GM12878 (cell line): ENCODE measurements around the gene CLK1. TPM values are rescaled to one million over a fixed set of nuclear protein-coding genes. Genes with fewer than 3 reads are reported as not detected.

Experiments
- ATAC-seq: fragments of 200-7000 bp; cut with Tn5 transposase; 3 replicates; pipeline ENCODE4 v1.9.1; 2020; ENCODE audit warnings: mild to moderate bottlenecking, moderate library complexity
- BruUV-seq: library from RNA; stranded (reverse); fragments of 400-500 nt; replicated peaks from 2 replicates; lab custom pipeline; 2021; lab: Mats Ljungman, UMichigan
- CTCF ChIA-PET: fragments of 300-600 bp; sonication (Branson Sonifier 250); formaldehyde crosslinking; extraction: SDS; loops from one replicate; lab custom pipeline; 2021; ENCODE audit warnings: inconsistent platforms; lab: Yijun Ruan, JAX
- POLR2A ChIA-PET: fragments of 350-600 bp; formaldehyde crosslinking; extraction: SDS; loops from one replicate; lab custom pipeline; 2021; ENCODE audit warnings: inconsistent platforms; lab: Charles Lee
- RAD21 ChIA-PET: fragments of 300-600 bp; sonication (Branson Sonifier 250); formaldehyde crosslinking; loops from one replicate; lab custom pipeline; 2023; ENCODE audit warnings: antibody characterized with exemption; ENCODE audit not compliant: unreplicated experiment; lab: Charles Lee
- SMC1A ChIA-PET: fragments of 300-600 bp; sonication (Branson Sonifier 250); formaldehyde crosslinking; loops from one replicate; lab custom pipeline; 2023; ENCODE audit not compliant: unreplicated experiment, uncharacterized antibody; lab: Charles Lee
- DNase-seq: peaks from one replicate; pipeline ENCODE4 v3.0.0-alpha.2; 2011; ENCODE audit warnings: low read depth, low spot score
- FAIRE-seq: peaks from 3 replicates; lab custom pipeline; 2011; peaks lifted over from hg19 to GRCh38; lab: Jason Lieb, UNC
- H2AFZ ChIP-seq: 2 replicates; pipeline ENCODE4 v1.6.0; 2011; ENCODE audit warnings: low read depth, low read length, control low read depth; ENCODE audit not compliant: control insufficient read depth
- H3K27ac ChIP-seq: 2 replicates; pipeline ENCODE4 v1.5.1; 2011; ENCODE audit warnings: control low read depth; ENCODE audit not compliant: control insufficient read depth, insufficient read depth
- H3K27me3 ChIP-seq, 2 experiments: replicated peaks in 1 of 2; 2 replicates each; pipeline versions ENCODE4 v1.6.0 to v1.6.1; 2011; ENCODE audit warnings: low read length in 1 of 2; ENCODE audit not compliant: control insufficient read depth in 2 of 2, insufficient read depth in 2 of 2
- H3K36me3 ChIP-seq, 2 experiments: 2 replicates each; pipeline ENCODE4 v1.5.1; 2011; ENCODE audit warnings: low read length in 1 of 2; ENCODE audit not compliant: control insufficient read depth in 2 of 2, insufficient read depth in 2 of 2
- H3K4me1 ChIP-seq: 2 replicates; pipeline ENCODE4 v1.6.1; 2011; ENCODE audit warnings: mild to moderate bottlenecking, low read length, moderate library complexity, mixed read lengths; ENCODE audit not compliant: control insufficient read depth, insufficient read depth
- H3K4me2 ChIP-seq: 2 replicates; pipeline ENCODE4 v1.6.0; 2011; ENCODE audit warnings: control low read depth; ENCODE audit not compliant: control insufficient read depth, insufficient read depth
- H3K4me3 ChIP-seq: fragments of 200-600 bp; sonication (generic); 2 replicates; pipeline ENCODE4 v1.5.1; 2016
- H3K79me2 ChIP-seq: 2 replicates; pipeline ENCODE4 v1.6.0; 2011; ENCODE audit warnings: low read length; ENCODE audit not compliant: control insufficient read depth, insufficient read depth
- H3K9ac ChIP-seq: 2 replicates; pipeline ENCODE4 v1.8.0; 2011; ENCODE audit warnings: low read length, control low read depth, mixed read lengths; ENCODE audit not compliant: control insufficient read depth, insufficient read depth
- H3K9me3 ChIP-seq: replicated peaks from 3 replicates; pipeline ENCODE4 v1.5.1; 2011; ENCODE audit warnings: mild to moderate bottlenecking, low read length; ENCODE audit not compliant: control insufficient read depth, insufficient read depth
- H4K20me1 ChIP-seq: 2 replicates; pipeline ENCODE4 v1.6.0; 2011; ENCODE audit not compliant: control insufficient read depth, insufficient read depth
- BMI1 ChIP-seq: fragments of 450-650 bp; IDR thresholded peaks from 2 replicates; pipeline ENCODE4 v1.6.1; 2016; ENCODE audit warnings: mild to moderate bottlenecking, moderate library complexity, borderline replicate concordance
- CEBPZ ChIP-seq: fragments of 150-350 bp; IDR thresholded peaks from 2 replicates; pipeline ENCODE4 v1.6.1; 2016; ENCODE audit warnings: low read depth, low read length
- EED ChIP-seq: sonication (generic); IDR thresholded peaks from 2 replicates; pipeline ENCODE4 v1.6.1; 2016; ENCODE audit warnings: antibody characterized with exemption, low read depth
- IRF3 ChIP-seq: fragments of 450-650 bp; IDR thresholded peaks from 2 replicates; pipeline ENCODE4 v1.6.1; 2014; ENCODE audit warnings: mild to moderate bottlenecking
- KLF5 ChIP-seq: fragments of 450-650 bp; IDR thresholded peaks from 2 replicates; pipeline ENCODE4 v1.6.1; 2014; ENCODE audit warnings: mild to moderate bottlenecking; ENCODE audit not compliant: partially characterized antibody
- MEF2A ChIP-seq: IDR thresholded peaks from 2 replicates; pipeline ENCODE4 v1.6.1; 2011; ENCODE audit warnings: low read depth, mild to moderate bottlenecking, low read length, moderate library complexity; ENCODE audit not compliant: insufficient read depth
- NFIC ChIP-seq: IDR thresholded peaks from 2 replicates; pipeline ENCODE4 v1.6.1; 2012; ENCODE audit warnings: low read depth, mild to moderate bottlenecking, inconsistent platforms, low read length, moderate library complexity
- NR2C1 ChIP-seq: fragments of 450-650 bp; IDR thresholded peaks from 2 replicates; pipeline ENCODE4 v1.6.1; 2017; ENCODE audit warnings: antibody characterized with exemption, mild to moderate bottlenecking, moderate library complexity
- POLR2A ChIP-seq: IDR thresholded peaks from 2 replicates; pipeline ENCODE4 v1.6.1; 2011; ENCODE audit warnings: low read depth, mild to moderate bottlenecking, low read length
- SIN3A ChIP-seq: IDR thresholded peaks from 2 replicates; pipeline ENCODE4 v1.6.1; 2012; ENCODE audit warnings: low read depth, low read length, improper control_type of control experiment
- ZBTB33 ChIP-seq: fragments of 450-650 bp; IDR thresholded peaks from 2 replicates; pipeline ENCODE4 v1.6.1; 2017; ENCODE audit warnings: mild to moderate bottlenecking
- ZNF622 ChIP-seq: fragments of 450-650 bp; IDR thresholded peaks from 2 replicates; pipeline ENCODE4 v1.6.1; 2017; ENCODE audit warnings: mild to moderate bottlenecking, inconsistent platforms
- WGBS: methylation state at CpG from one replicate; pipeline ENCODE4 v1.1.6; 2016; ENCODE audit warnings: low lambda C conversion rate; ENCODE audit not compliant: insufficient replicate concordance, insufficient coverage; ENCODE audit errors: missing lambda C conversion rate; 5-methylcytosine and 5-hydroxymethylcytosine counted together
- in situ Hi-C: fragments of 300-500 bp; cut with MboI; formaldehyde crosslinking; loops from 9 replicates; pipeline ENCODE4 v1.14.3; 2018; ENCODE audit warnings: mixed read lengths
- intact Hi-C: fragments of 100-400 bp; cut with micrococcal nuclease; formaldehyde crosslinking; loops from one replicate; pipeline ENCODE4 v1.14.2; 2022; ENCODE audit not compliant: unreplicated experiment
- polyA plus RNA-seq, 11 experiments: library from polyadenylated mRNA; depleted of rRNA in 4 of 11; unstranded in 6 of 11; stranded (reverse) in 5 of 11; fragments of >200 nt; fragmentation: Nextera tagmentation in 4 of 11; fragmentation: Illumina TruSeq in 1 of 11; extraction: Ambion mirVana in 4 of 11; extraction: Trizol in 1 of 11; gene quantifications; 1 replicate in 1 of 11; 2 replicates in 10 of 11; pipeline versions ENCODE4 v1.2.1 to v1.2.3, GENCODE V29; 2011 to 2016; ENCODE audit warnings: inconsistent platforms in 2 of 11, missing spikeins in 2 of 11, low read depth in 1 of 11
- total RNA-seq, 4 experiments: library from RNA; depleted of rRNA in 3 of 4; stranded (reverse); fragments of >200 nt in 3 of 4; fragmentation: Illumina TruSeq in 1 of 4; extraction: Trizol in 1 of 4; gene quantifications; 2 replicates each; pipeline versions ENCODE4 v1.2.1 to v1.2.3, GENCODE V29; 2013 to 2021

CLK1 gene
- total and polyA plus RNA-seq, 10 of the 15 experiments (the other 5 are each of a cell fraction or from before 2014, with no cell fraction given): 61.2 to 221 (median 80.1) TPM

- in situ Hi-C loops: loop anchor here (5.0 kb wide), 3 partner anchors 162 to 322 kb away; partner anchors contain the start of genes HYCC2 and NDUFB3
- Histone ChIP-seq H3K36me3 (peaks cover 3 to 16% of the 10 kb centered on the region in 2 experiments), H3K4me1 (no peaks in the 10 kb centered on the region), H2AFZ (no peak overlapping the region), H4K20me1 (no peaks in the 10 kb centered on the region), H3K27ac (no peak overlapping the region), H3K79me2 (no peaks in the 10 kb centered on the region), H3K9me3 (no peaks in the 10 kb centered on the region), H3K27me3 (no peaks in the 10 kb centered on the region), H3K4me2 (no peak overlapping the region), H3K9ac (no peak overlapping the region), H3K4me3 (no peak overlapping the region)
- TF ChIP-seq BMI1 (no peak), IRF3 (no peak), MEF2A (no peak), POLR2A (no peak), ZBTB33 (no peak), ZNF622 (no peak), EED (no peak), KLF5 (no peak), SIN3A (no peak), CEBPZ (no peak), NR2C1 (no peak), NFIC (no peak)
- 95% methylated on average over 4 of the region's 4 CpGs for WGBS
- ChIA-PET SMC1A (interaction anchor here (0.6 to 2.0 kb wide), 3 partner anchors 151 to 258 kb away, joined by 3 to 9 read pairs (median 4); no protein-coding TSS in a partner anchor), CTCF (interaction anchor here (0.6 to 1.0 kb wide), 3 partner anchors 8 to 53 kb away, joined by 3 to 4 read pairs (median 3); no protein-coding TSS in a partner anchor), POLR2A (interaction anchor here (0.5 to 0.7 kb wide), 4 partner anchors 12 to 161 kb away, joined by 3 to 11 read pairs (median 4); no protein-coding TSS in a partner anchor), RAD21 (interaction anchor here (1.2 to 1.4 kb wide), 2 partner anchors 159 to 267 kb away, joined by 4 read pairs; no protein-coding TSS in a partner anchor)
- ATAC-seq (no peak), FAIRE-seq (no peak), DNase-seq (no peak)
- intact Hi-C loops: no loop called here
- no TSS peak for BruUV-seq
Observed at GRCh38 chr2:200909958-200910357, 45.5 kb upstream of the CLK1 start.
